Heart right ventricle (tissue), 16 donors: ENCODE data around the gene NPAS1. TPM values are rescaled to one million over a fixed set of nuclear protein-coding genes. Genes with fewer than 3 reads are reported as not detected.

Experiments used
- ATAC-seq, 8 donors: fragments of 200-7000 bp; cut with Tn5 transposase; one replicate each; pipeline ENCODE4 v1.9.1; 2020; ENCODE audit warnings: mild to moderate bottlenecking in 8 of 8, moderate library complexity in 8 of 8, moderate number of reproducible peaks in 1 of 8
- DNase-seq, 2 donors: peaks; one replicate each; pipeline ENCODE4 v3.0.0-alpha.2; 2020
- H3K27ac ChIP-seq, 10 donors: fragments of 200-600 bp; sonication (generic) in 2 of 10; one replicate each; pipeline versions ENCODE4 v1.5.0 to v1.8.0; 2020 to 2022; ENCODE audit warnings: mild to moderate bottlenecking in 3 of 10
- H3K27me3 ChIP-seq, 7 donors: fragments of 200-600 bp; one replicate each; pipeline ENCODE4 v1.8.0; 2021 to 2022; ENCODE audit warnings: mild to moderate bottlenecking in 2 of 7
- H3K36me3 ChIP-seq, 9 donors: fragments of 200-600 bp; sonication (generic) in 1 of 9; one replicate each; pipeline versions ENCODE4 v1.5.0 to v1.8.0; 2020 to 2022; ENCODE audit warnings: mild to moderate bottlenecking in 2 of 9
- H3K4me1 ChIP-seq, 9 donors: fragments of 200-600 bp; sonication (generic) in 1 of 9; one replicate each; pipeline versions ENCODE4 v1.5.0 to v1.8.0; 2020 to 2022; ENCODE audit warnings: mild to moderate bottlenecking in 4 of 9
- H3K4me3 ChIP-seq, 10 donors: fragments of 200-600 bp; sonication (generic) in 2 of 10; one replicate each; pipeline versions ENCODE4 v1.5.0 to v1.8.0; 2020 to 2022; ENCODE audit warnings: mild to moderate bottlenecking in 7 of 10, moderate library complexity in 2 of 10
- H3K9me3 ChIP-seq, 11 donors: fragments of 200-600 bp in 10 of 11; sonication (generic) in 2 of 11; one replicate each; pipeline versions ENCODE4 v1.5.0 to v1.8.0; 2013 to 2022; ENCODE audit warnings: mild to moderate bottlenecking in 2 of 11, control low read depth in 1 of 11, moderate library complexity in 1 of 11
- WGBS, 2 donors: extraction: QIAGEN DNeasy Blood & Tissue Kit; methylation state at CpG; one replicate each; pipeline ENCODE4 v1.1.7; 2013; ENCODE audit warnings: inconsistent platforms in 1 of 2; 5-methylcytosine and 5-hydroxymethylcytosine counted together
- intact Hi-C, 10 donors: fragments of 100-400 bp; cut with DNase I; formaldehyde crosslinking; loops; one replicate each; pipeline versions ENCODE4 v1.11.1 to v1.14.2; 2022
- polyA plus RNA-seq, 2 donors: library from polyadenylated mRNA; stranded (reverse); fragments of 200-250 nt; gene quantifications; one replicate each; pipeline ENCODE4 v1.2.3, GENCODE V29; 2013
- total RNA-seq, 10 donors: library from RNA; stranded (reverse); fragmentation: NEBNext Ultra II Directional in 3 of 10; extraction: Animal tissue kit (Norgen Biotek cat#: 25700) in 3 of 10; gene quantifications; one replicate each; pipeline versions ENCODE4 v1.2.1 to v1.2.4, GENCODE V29; 2021 to 2023
- TF ChIP-seq, protein P1 (sequence below), 9 donors: fragments of 200-600 bp; sonication (generic) in 2 of 9; IDR thresholded peaks; one replicate each; pipeline versions ENCODE4 v1.5.0 to v1.8.0; 2021 to 2022; ENCODE audit warnings: antibody characterized with exemption in 9 of 9, mild to moderate bottlenecking in 5 of 9, moderate library complexity in 1 of 9
- donor health status: Arrhythmogenic right ventricular cardiomyopathy.
- donor health status: ischemic (EF 13 %, LVEDD 7.1; RV severe dilation, severe dysfunction).
- donor health status: healthy with polysubstance abuse.
- donor health status: DM: no; HTN: yes; CAD: no.
- donor health status: DM: no; HTN: no; CAD: no.
- donor health status: ischemic (EF 25% LVEDD 6.9; RV normal size, moderate dysfunction).
- donor health status: ischemic (EF 25% LVEDD 5.7; RV mildly dilated, moderate dysfunction).
- donor health status: healthy.
- donor health status: DM: yes; HTN: yes; CAD: no.
- donor health status: Ischemic cardiomyopathy.
- donor health status: ischemic (EF 35%, LVEDD 5.7; RV mildly dilated, moderate dysfunction).
- donor health status: nonischemic (EF 11% LVEDD 7.7; RV severe dilation, severe dysfunction).
- donor health status: DM: yes; HTN: yes; CAD: no.
- donor health status: PGD.
- donor health status: ischemic (EF 29% LVEDD 5.4; RV normal size, mild dysfunction).
- donor health status: nonischemic (EF 23%, LVEDD 6.1; RV moderate dilation, normal function).

The NPAS1 gene
- total and polyA plus RNA-seq, 12 donors, result 0.17 to 1.3 (median 0.40) TPM; not detected in 2

- TF ChIP-seq, protein P1, sequence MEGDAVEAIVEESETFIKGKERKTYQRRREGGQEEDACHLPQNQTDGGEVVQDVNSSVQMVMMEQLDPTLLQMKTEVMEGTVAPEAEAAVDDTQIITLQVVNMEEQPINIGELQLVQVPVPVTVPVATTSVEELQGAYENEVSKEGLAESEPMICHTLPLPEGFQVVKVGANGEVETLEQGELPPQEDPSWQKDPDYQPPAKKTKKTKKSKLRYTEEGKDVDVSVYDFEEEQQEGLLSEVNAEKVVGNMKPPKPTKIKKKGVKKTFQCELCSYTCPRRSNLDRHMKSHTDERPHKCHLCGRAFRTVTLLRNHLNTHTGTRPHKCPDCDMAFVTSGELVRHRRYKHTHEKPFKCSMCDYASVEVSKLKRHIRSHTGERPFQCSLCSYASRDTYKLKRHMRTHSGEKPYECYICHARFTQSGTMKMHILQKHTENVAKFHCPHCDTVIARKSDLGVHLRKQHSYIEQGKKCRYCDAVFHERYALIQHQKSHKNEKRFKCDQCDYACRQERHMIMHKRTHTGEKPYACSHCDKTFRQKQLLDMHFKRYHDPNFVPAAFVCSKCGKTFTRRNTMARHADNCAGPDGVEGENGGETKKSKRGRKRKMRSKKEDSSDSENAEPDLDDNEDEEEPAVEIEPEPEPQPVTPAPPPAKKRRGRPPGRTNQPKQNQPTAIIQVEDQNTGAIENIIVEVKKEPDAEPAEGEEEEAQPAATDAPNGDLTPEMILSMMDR (IDR thresholded peaks at IDR 0.05), result no peak
- 93 to 96% methylated on average over 36 of the region's 36 CpGs for WGBS, 2 donors
- Histone ChIP-seq H3K9me3 (no peaks in the 10 kb centered on the region), H3K27me3 (no peaks in the 10 kb centered on the region), H3K36me3 (peaks cover 0 to 88% (median 56%) of the 10 kb centered on the region in 9 donors), H3K4me3 (no peak overlapping the region), H3K27ac (no peak overlapping the region), H3K4me1 (no peaks in the 10 kb centered on the region)
- intact Hi-C loops, result no loop called here
- ATAC-seq (no peak), DNase-seq (no peak)
Observed at GRCh38 chr19:47067215-47067847, 47.7 kb downstream of the NPAS1 start.

- intact Hi-C loops, result no loop called here
- WGBS, 2 donors, result 72 to 75% methylated on average over 8 of the region's 8 CpGs
- Histone ChIP-seq H3K4me3 (no peak overlapping the region), H3K36me3 (peaks cover 0 to 97% (median 60%) of the 10 kb centered on the region in 9 donors), H3K4me1 (no peaks in the 10 kb centered on the region), H3K27me3 (no peaks in the 10 kb centered on the region), H3K9me3 (no peaks in the 10 kb centered on the region), H3K27ac (no peak overlapping the region)
- TF ChIP-seq, protein P1 (IDR thresholded peaks at IDR 0.05), result no peak
- ATAC-seq (peak in 1 of 8 donors; percentile 6), DNase-seq (no peak)
Observed at GRCh38 chr19:47068246-47068645, 48.6 kb downstream of the NPAS1 start.

GRCh38 chr19:47068876-47069406, 49.3 kb downstream of the NPAS1 start:
- Histone ChIP-seq H3K36me3 (peaks cover 0 to 100% (median 60%) of the 10 kb centered on the region in 9 donors), H3K27ac (no peak overlapping the region), H3K4me1 (no peaks in the 10 kb centered on the region), H3K9me3 (no peaks in the 10 kb centered on the region), H3K4me3 (no peak overlapping the region), H3K27me3 (no peaks in the 10 kb centered on the region)
- ATAC-seq, result no peak
- DNase-seq, result no peak
- TF ChIP-seq, protein P1 (IDR thresholded peaks at IDR 0.05), result no peak
- intact Hi-C loops, result no loop called here
- 88 to 93% methylated on average over 18 of the region's 18 CpGs for WGBS, 2 donors

- no peaks in the 10 kb centered on the region for H3K27me3 ChIP-seq
- H3K27ac ChIP-seq, result no peak overlapping the region
- intact Hi-C loops, result loop anchor here in 1 of 10 donors (1.0 kb wide), 1 partner anchor 29 kb away; no protein-coding TSS in a partner anchor
- no peaks in the 10 kb centered on the region for H3K9me3 ChIP-seq
- TF ChIP-seq, protein P1 (IDR thresholded peaks at IDR 0.05), result no peak
- H3K4me1 ChIP-seq, result peaks cover 0 to 4% (median 0%) of the 10 kb centered on the region in 9 donors
- H3K36me3 ChIP-seq, result peaks cover 0 to 100% (median 60%) of the 10 kb centered on the region in 9 donors
- 87 to 88% methylated on average over 15 of the region's 15 CpGs for WGBS, 2 donors
- no peak for DNase-seq
- H3K4me3 ChIP-seq, result no peak overlapping the region
- no peak for ATAC-seq
Observed at GRCh38 chr19:47069795-47070194, 50.2 kb downstream of the NPAS1 start.
